Liver (tissue), 3 donors: Measurements from ENCODE around the gene MOGAT2.

Experiments
- EGR1 ChIP-seq, 2 donors: IDR thresholded peaks; 2 replicates each; pipeline ENCODE4 v1.6.1; 2016 to 2018; ENCODE audit warnings: antibody characterized with exemption in 2 of 2, low read depth in 2 of 2
- JUND ChIP-seq, 2 donors: IDR thresholded peaks; 2 replicates each; pipeline ENCODE4 v1.6.1; 2016; ENCODE audit warnings: antibody characterized with exemption in 2 of 2
- RAD21 ChIP-seq, 2 donors: IDR thresholded peaks; 2 replicates each; pipeline ENCODE4 v1.6.1; 2016; ENCODE audit warnings: antibody characterized with exemption in 2 of 2, mild to moderate bottlenecking in 2 of 2
- TF ChIP-seq, protein P1 (sequence below): fragments of 150-350 bp; IDR thresholded peaks from 2 replicates; pipeline ENCODE4 v1.5.1; 2017; ENCODE audit warnings: improper control_type of control experiment, low read depth, low read length; ENCODE audit not compliant: missing input control
- TF ChIP-seq, protein P2 (sequence below): IDR thresholded peaks from 2 replicates; pipeline ENCODE4 v1.6.1; 2016; ENCODE audit warnings: antibody characterized with exemption
- donor health status: healthy.
- donor health status: healthy.

DNA sequence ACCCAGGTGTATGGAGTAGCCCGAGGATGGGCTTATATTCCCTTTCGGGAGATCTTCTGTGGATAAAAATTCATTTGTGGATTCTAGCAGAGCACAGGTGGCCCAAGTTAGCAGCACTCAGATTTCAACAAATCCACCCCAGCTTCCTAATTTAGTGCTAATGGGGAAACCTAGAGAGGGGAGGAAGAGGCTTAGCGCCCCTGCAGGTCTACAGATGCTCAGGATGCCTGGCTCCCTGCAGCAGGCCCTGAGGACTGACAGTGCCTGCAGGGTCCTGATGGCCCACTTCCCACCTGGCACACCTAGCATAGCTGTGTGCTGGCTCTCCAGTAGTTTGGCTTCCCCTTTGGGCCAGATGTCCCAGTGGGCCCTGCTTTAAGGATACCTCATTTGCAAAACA, 57.4 kb downstream of the MOGAT2 start:
- TF ChIP-seq RAD21 (IDR thresholded peaks at IDR 0.05) = no peak
- TF ChIP-seq, protein P1, sequence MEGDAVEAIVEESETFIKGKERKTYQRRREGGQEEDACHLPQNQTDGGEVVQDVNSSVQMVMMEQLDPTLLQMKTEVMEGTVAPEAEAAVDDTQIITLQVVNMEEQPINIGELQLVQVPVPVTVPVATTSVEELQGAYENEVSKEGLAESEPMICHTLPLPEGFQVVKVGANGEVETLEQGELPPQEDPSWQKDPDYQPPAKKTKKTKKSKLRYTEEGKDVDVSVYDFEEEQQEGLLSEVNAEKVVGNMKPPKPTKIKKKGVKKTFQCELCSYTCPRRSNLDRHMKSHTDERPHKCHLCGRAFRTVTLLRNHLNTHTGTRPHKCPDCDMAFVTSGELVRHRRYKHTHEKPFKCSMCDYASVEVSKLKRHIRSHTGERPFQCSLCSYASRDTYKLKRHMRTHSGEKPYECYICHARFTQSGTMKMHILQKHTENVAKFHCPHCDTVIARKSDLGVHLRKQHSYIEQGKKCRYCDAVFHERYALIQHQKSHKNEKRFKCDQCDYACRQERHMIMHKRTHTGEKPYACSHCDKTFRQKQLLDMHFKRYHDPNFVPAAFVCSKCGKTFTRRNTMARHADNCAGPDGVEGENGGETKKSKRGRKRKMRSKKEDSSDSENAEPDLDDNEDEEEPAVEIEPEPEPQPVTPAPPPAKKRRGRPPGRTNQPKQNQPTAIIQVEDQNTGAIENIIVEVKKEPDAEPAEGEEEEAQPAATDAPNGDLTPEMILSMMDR = no peak
- no peak for TF ChIP-seq JUND (IDR thresholded peaks at IDR 0.05)
- TF ChIP-seq, protein P2, sequence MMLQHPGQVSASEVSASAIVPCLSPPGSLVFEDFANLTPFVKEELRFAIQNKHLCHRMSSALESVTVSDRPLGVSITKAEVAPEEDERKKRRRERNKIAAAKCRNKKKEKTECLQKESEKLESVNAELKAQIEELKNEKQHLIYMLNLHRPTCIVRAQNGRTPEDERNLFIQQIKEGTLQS = no peak
- TF ChIP-seq EGR1 (IDR thresholded peaks at IDR 0.05; ENCODE audit: low read depth in 2 of 2) = no peak
